Ishikawa (cell line): Measurements from ENCODE around the gene DRGX.

Experiments used
- CEBPB ChIP-seq: IDR thresholded peaks from 2 replicates; pipeline ENCODE4 v1.6.1; 2012
- CREB1 ChIP-seq: IDR thresholded peaks from 2 replicates; pipeline ENCODE4 v1.6.1; 2012; ENCODE audit warnings: low read depth
- EGR1 ChIP-seq: IDR thresholded peaks from 2 replicates; pipeline ENCODE4 v1.6.1; 2012
- EP300 ChIP-seq: IDR thresholded peaks from 2 replicates; pipeline ENCODE4 v1.6.1; 2012; ENCODE audit warnings: borderline replicate concordance
- FOXM1 ChIP-seq: IDR thresholded peaks from 2 replicates; pipeline ENCODE4 v1.6.1; 2012; ENCODE audit warnings: low read depth, borderline replicate concordance
- MAX ChIP-seq: IDR thresholded peaks from 2 replicates; pipeline ENCODE4 v1.6.1; 2012
- NFIC ChIP-seq: IDR thresholded peaks from 2 replicates; pipeline ENCODE4 v1.6.1; 2012
- RAD21 ChIP-seq: IDR thresholded peaks from 2 replicates; pipeline ENCODE4 v1.6.1; 2012; ENCODE audit warnings: low read depth
- TAF1 ChIP-seq: IDR thresholded peaks from 2 replicates; pipeline ENCODE4 v1.6.1; 2012; ENCODE audit warnings: low read depth, mild to moderate bottlenecking
- TCF12 ChIP-seq: IDR thresholded peaks from 2 replicates; pipeline ENCODE4 v1.6.1; 2012; ENCODE audit warnings: low read depth
- TEAD4 ChIP-seq: IDR thresholded peaks from 2 replicates; pipeline ENCODE4 v1.6.1; 2012
- YY1 ChIP-seq: IDR thresholded peaks from 2 replicates; pipeline ENCODE4 v1.6.1; 2012; ENCODE audit warnings: low read depth
- ZBTB7A ChIP-seq: IDR thresholded peaks from 2 replicates; pipeline ENCODE4 v1.6.1; 2012; ENCODE audit warnings: low read depth
- TF ChIP-seq, protein P1 (sequence below): IDR thresholded peaks from 2 replicates; pipeline ENCODE4 v1.6.1; 2012
- TF ChIP-seq, protein P2 (sequence below): IDR thresholded peaks from 2 replicates; pipeline ENCODE4 v1.6.1; 2012; ENCODE audit warnings: low read depth, mild to moderate bottlenecking

The DRGX gene

DNA sequence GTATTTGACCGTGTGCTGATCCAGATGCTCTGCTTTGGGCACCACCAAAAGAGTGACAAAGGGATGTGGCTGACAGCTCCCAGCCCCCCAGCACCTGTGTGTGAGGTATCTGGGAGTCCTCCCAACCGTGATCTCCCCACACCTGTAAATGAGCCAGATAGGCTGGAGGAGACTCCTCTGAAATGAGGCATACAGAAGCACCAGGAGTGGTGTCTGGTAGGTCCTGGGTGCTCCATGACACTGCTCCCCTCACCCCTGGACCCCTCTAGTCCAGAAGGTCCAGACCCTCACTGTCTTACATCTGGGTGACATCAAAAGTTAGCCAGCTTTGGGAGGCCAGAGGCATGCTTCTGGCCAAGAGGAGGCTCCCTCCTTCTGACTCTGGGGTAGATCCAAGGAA is 20.0 kb upstream of the DRGX start:
- no peak for TF ChIP-seq CEBPB
- TF ChIP-seq, protein P1, sequence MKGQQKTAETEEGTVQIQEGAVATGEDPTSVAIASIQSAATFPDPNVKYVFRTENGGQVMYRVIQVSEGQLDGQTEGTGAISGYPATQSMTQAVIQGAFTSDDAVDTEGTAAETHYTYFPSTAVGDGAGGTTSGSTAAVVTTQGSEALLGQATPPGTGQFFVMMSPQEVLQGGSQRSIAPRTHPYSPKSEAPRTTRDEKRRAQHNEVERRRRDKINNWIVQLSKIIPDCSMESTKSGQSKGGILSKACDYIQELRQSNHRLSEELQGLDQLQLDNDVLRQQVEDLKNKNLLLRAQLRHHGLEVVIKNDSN: no peak
- TF ChIP-seq, protein P2, sequence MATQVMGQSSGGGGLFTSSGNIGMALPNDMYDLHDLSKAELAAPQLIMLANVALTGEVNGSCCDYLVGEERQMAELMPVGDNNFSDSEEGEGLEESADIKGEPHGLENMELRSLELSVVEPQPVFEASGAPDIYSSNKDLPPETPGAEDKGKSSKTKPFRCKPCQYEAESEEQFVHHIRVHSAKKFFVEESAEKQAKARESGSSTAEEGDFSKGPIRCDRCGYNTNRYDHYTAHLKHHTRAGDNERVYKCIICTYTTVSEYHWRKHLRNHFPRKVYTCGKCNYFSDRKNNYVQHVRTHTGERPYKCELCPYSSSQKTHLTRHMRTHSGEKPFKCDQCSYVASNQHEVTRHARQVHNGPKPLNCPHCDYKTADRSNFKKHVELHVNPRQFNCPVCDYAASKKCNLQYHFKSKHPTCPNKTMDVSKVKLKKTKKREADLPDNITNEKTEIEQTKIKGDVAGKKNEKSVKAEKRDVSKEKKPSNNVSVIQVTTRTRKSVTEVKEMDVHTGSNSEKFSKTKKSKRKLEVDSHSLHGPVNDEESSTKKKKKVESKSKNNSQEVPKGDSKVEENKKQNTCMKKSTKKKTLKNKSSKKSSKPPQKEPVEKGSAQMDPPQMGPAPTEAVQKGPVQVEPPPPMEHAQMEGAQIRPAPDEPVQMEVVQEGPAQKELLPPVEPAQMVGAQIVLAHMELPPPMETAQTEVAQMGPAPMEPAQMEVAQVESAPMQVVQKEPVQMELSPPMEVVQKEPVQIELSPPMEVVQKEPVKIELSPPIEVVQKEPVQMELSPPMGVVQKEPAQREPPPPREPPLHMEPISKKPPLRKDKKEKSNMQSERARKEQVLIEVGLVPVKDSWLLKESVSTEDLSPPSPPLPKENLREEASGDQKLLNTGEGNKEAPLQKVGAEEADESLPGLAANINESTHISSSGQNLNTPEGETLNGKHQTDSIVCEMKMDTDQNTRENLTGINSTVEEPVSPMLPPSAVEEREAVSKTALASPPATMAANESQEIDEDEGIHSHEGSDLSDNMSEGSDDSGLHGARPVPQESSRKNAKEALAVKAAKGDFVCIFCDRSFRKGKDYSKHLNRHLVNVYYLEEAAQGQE: no peak
- no peak for TF ChIP-seq EP300
- TF ChIP-seq TCF12: no peak
- no peak for TF ChIP-seq CREB1
- no peak for TF ChIP-seq FOXM1
- TF ChIP-seq NFIC: no peak
- TF ChIP-seq ZBTB7A: no peak
- no peak for TF ChIP-seq YY1
- TF ChIP-seq MAX: no peak
- no peak for TF ChIP-seq EGR1
- TF ChIP-seq TAF1: no peak
- TF ChIP-seq TEAD4: no peak
- TF ChIP-seq RAD21: no peak

DNA sequence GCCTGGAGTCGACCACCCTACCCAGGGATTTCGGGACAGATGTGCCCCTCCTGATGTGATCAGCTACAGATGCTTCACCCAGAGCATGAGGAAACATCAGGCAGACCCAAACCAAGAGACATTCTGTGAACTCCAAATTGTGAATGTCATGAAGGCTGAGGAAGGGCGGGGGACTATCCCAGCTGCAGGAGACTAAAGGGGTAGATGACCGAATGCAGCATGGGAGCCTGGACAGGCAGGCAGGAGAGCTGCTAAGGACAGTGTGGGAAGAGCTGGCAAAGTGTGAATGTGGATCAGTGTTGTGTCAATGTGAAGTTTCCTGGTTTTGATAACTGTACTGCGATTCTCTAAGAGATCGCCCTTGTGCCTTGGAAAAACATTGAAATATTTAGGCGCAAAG is 19.2 kb upstream of the DRGX start:
- TF ChIP-seq ZBTB7A: no peak
- TF ChIP-seq EGR1: no peak
- TF ChIP-seq TAF1: no peak
- TF ChIP-seq NFIC: no peak
- no peak for TF ChIP-seq TEAD4
- TF ChIP-seq CREB1: no peak
- TF ChIP-seq EP300: no peak
- TF ChIP-seq RAD21: no peak
- TF ChIP-seq FOXM1: no peak
- TF ChIP-seq, protein P1: no peak
- TF ChIP-seq TCF12: no peak

GRCh38 chr10:49414496-49414895 is 18.6 kb upstream of the DRGX start:
- TF ChIP-seq ZBTB7A (no peak), TCF12 (no peak), MAX (no peak), EGR1 (no peak), YY1 (no peak), NFIC (no peak), CEBPB (no peak), CREB1 (no peak), EP300 (no peak), TAF1 (no peak), TEAD4 (no peak), RAD21 (no peak), FOXM1 (no peak)
- TF ChIP-seq, protein P1: no peak
- TF ChIP-seq, protein P2: no peak

DNA sequence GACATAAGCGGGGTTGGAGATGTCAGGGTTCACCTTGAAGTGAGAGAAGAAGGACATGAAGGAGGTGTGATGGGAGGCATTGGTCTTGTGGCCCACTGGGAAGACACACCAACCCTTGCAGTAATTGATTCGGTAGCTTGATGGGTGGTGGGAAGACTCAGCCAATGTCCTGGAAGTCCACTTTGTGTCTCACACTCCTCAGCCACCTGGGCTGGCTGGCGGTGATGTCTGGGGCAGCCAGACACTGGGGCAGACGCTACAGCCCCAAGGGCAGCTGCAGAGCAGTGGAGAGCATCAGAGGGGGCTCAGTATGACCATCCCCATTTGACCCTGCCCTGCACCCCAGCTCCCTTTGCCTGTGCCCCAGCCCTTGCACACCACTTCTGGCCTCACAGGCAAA is 16.7 kb upstream of the DRGX start:
- TF ChIP-seq EP300 (no peak), YY1 (no peak), CEBPB (no peak), TCF12 (no peak), FOXM1 (no peak), EGR1 (no peak), CREB1 (no peak), NFIC (no peak), TEAD4 (no peak), ZBTB7A (no peak), MAX (no peak), TAF1 (no peak), RAD21 (no peak)
- TF ChIP-seq, protein P2: no peak
- TF ChIP-seq, protein P1: no peak
